Measurements from ENCODE around the gene UBA1.

Gene UBA1

GRCh38 chrX:47187106-47187677, 6.4 kb upstream of the UBA1 start:
- no peak for DNase-seq (ENCODE audit: low read depth in 2 of 2, low spot score in 1 of 2)

- DNase-seq (ENCODE audit: low read depth in 2 of 2, low spot score in 1 of 2): no peak
These were observed 3.7 kb upstream of the UBA1 start for GRCh38 chrX:47189906-47190305.

GRCh38 chrX:47190445-47191269, 3.0 kb upstream of the UBA1 start:
- DNase-seq (ENCODE audit: low read depth in 2 of 2, low spot score in 1 of 2): peak; percentile 52 to 65

DNA sequence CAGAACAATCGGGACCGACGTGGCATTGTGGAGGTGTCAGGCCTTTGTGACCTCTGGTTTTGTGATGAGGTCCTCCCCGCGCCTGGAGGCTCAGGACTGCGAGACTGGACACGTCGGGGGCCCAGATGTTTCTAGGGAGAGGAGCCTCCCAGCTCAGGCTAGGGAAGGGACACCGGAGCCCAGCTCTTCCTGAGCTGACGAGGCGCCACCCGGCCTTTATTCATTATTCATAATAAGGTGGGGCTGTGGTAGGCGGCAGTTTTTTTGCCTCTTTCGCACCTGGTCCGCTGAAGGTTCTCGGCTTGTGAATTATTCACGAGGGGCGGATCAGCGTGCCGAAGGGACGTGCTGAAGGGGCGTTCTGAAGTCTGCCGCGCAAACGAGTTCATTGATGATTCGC, 2.3 kb upstream of the UBA1 start:
- peak in 1 of 2 donors; percentile 26 for DNase-seq (ENCODE audit: low read depth in 2 of 2, low spot score in 1 of 2)

GRCh38 chrX:47191806-47192401, 1.7 kb upstream of the UBA1 start:
- no peak for DNase-seq (ENCODE audit: low read depth in 2 of 2, low spot score in 1 of 2)

DNA sequence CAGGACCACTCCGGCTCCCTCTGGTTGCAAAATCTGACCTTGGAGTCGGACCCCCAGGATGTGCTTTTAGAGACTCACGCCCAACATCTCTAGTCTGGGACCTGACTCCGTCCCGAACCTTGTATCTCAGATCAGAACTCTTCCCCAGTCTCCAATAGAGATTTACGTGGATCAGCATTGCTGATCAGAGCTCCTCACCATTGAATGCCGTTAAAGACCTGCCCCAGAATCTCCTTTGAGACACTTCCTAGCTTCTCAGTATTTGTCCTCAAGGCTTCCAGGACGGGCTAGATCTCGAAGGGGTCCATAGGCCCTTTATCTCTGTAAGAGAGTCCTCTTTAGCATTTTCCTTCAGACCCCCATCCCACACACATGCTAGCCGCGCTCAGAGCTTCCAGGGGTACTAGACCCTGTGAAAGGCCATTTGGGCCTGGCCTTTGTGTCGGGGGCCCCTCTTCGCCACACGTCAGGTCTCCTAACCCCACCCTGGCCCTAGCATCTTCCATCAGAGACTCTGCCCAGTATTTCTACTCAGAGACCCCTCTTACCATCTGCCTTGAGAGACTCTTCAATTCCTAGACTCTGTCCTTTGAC, 662 bp downstream of the UBA1 start:
- no peak for DNase-seq (ENCODE audit: low read depth in 2 of 2, low spot score in 1 of 2)

GRCh38 chrX:47196098-47196497, 2.5 kb downstream of the UBA1 start:
- no peak for DNase-seq (ENCODE audit: low read depth in 2 of 2, low spot score in 1 of 2)

GRCh38 chrX:47197526-47197925, 3.9 kb downstream of the UBA1 start:
- DNase-seq (ENCODE audit: low read depth in 2 of 2, low spot score in 1 of 2): no peak

- no peak for DNase-seq (ENCODE audit: low read depth in 2 of 2, low spot score in 1 of 2)
These were observed 4.5 kb downstream of the UBA1 start for GRCh38 chrX:47198026-47198686.

DNA sequence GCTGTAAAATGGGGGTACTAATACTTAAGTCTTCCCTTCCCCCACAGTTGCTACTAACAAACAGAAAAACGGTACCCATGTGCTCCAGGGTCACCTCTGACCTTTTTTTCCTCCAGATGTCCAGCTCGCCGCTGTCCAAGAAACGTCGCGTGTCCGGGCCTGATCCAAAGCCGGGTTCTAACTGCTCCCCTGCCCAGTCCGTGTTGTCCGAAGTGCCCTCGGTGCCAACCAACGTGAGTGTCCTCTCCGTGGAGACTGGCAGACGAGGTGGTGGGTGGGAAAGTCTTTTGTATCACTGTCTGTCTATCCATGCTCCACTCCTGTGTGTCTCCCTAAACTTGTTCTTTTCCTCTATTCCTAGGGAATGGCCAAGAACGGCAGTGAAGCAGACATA, 5.1 kb downstream of the UBA1 start:
- no peak for DNase-seq (ENCODE audit: low read depth in 2 of 2, low spot score in 1 of 2)

GRCh38 chrX:47199286-47199685, 5.7 kb downstream of the UBA1 start:
- no peak for DNase-seq (ENCODE audit: low read depth in 2 of 2, low spot score in 1 of 2)

DNA sequence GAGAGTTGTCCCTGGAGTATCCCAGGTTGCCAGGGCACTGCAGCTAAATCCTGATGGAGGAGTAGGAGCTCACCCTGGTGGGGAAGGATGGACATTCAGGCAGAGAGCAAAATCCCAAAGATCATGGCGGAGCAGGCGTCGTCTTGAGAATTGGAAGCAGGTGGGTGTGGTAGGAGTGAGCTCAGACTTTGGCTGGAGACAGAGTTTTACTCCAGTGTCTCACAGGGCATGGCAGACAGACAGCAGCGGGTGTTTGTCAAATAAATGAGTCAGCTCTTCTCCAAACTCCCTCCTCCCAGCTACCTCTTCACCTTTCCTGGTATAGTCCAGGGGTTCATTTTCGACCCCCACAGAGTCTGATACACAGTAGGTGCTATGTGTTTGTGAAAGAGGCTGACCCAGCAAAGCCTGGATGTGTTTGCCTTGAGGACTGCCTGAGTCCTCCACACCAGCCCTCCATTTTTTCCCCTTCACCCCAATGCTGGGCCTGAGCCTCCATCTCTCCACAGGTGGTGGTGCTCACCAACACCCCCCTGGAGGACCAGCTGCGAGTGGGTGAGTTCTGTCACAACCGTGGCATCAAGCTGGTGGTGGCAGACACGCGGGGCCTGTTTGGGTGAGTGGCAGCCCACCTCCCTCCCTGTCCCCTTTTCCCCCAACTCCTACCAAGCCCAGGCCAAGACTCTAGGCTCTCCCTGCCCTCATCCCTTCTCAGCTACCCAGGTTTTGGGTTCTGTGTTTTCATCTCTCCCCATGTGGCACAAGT, 6.9 kb downstream of the UBA1 start:
- no peak for DNase-seq (ENCODE audit: low read depth in 2 of 2, low spot score in 1 of 2)

GRCh38 chrX:47201345-47201944, 7.8 kb downstream of the UBA1 start:
- DNase-seq (ENCODE audit: low read depth in 2 of 2, low spot score in 1 of 2): no peak

DNA sequence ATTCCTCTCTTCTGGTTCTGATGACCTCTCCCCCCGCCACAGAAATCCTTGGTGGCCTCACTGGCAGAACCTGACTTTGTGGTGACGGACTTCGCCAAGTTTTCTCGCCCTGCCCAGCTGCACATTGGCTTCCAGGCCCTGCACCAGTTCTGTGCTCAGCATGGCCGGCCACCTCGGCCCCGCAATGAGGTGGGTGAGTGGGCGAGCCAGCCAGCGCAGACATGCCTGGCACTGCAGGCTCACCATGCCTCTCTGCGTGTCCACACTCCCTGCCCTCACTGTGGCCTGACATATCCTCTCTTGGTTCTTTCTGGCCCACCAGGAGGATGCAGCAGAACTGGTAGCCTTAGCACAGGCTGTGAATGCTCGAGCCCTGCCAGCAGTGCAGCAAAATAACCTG, 8.7 kb downstream of the UBA1 start:
- DNase-seq (ENCODE audit: low read depth in 2 of 2, low spot score in 1 of 2): no peak

- DNase-seq (ENCODE audit: low read depth in 2 of 2, low spot score in 1 of 2): no peak
These were observed 9.2 kb downstream of the UBA1 start for GRCh38 chrX:47202877-47203276.

GRCh38 chrX:47204970-47205369, 11.3 kb downstream of the UBA1 start:
- no peak for DNase-seq (ENCODE audit: low read depth in 2 of 2, low spot score in 1 of 2)

GRCh38 chrX:47206316-47206715, 12.7 kb downstream of the UBA1 start:
- no peak for DNase-seq (ENCODE audit: low read depth in 2 of 2, low spot score in 1 of 2)

- no peak for DNase-seq (ENCODE audit: low read depth in 2 of 2, low spot score in 1 of 2)
These were observed 14.5 kb downstream of the UBA1 start for GRCh38 chrX:47208108-47208507.

DNA sequence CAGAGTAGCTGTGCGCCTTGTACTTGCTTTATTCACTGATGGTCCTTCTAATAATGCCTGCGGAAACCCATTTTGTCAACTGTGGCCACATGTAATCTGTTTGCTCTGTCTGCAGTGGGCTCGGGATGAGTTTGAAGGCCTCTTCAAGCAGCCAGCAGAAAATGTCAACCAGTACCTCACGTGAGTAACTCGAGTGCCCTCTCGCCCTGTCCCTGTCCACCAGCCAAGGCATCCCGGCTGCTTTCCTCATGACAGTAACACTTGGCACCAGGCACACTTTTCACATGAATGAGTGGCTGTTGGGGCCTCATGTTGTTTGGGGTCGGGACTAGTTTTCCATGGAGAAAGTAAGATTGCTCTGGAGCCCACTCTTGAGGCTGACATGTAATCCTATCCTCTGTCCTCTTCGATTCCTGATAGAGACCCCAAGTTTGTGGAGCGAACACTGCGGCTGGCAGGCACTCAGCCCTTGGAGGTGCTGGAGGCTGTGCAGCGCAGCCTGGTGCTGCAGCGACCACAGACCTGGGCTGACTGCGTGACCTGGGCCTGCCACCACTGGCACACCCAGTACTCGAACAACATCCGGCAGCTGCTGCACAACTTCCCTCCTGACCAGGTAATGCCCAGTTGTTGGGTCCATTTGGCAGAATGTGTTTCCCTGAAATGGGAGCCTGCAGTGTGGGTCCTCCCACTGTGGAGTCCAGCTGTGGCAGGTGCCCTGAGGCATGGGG, 16.0 kb downstream of the UBA1 start:
- no peak for DNase-seq (ENCODE audit: low read depth in 2 of 2, low spot score in 1 of 2)
